NOMO-1 treated with DMSO at 0.1 percent for 48 hours (cell line): ENCODE results near the gene WNT9A.
"Not testable (repeated sequence)": the region's sequence is repeated elsewhere in the genome, so short reads cannot be mapped to it uniquely, and the experiment has no call there.

Experiments
- DNase-seq: peaks from one replicate; lab custom pipeline; 2025; ENCODE audit not compliant: unreplicated experiment; lab: John Stamatoyannopoulos, UW

Gene WNT9A

DNA sequence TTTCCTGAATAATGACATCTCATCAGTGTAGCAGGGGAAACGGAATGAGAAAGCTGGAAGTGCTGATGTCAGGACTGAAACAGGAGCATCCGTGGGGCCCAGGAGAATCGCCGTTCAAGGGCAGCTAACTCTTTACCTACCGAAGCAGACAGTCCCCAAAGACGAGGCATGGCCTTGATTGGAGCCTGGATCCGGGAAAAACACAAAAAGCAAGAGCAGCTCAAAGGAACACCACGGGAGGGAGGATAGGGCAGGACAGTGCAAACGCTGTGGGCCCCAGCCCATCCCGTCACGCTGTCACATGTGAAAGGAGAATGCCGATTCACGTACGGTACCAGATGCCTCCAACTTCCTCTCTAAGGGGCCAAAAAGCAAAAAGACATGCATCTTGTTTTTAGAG, 34.9 kb downstream of the WNT9A start:
- no peak for DNase-seq

GRCh38 chr1:227911376-227911775, 36.4 kb downstream of the WNT9A start:
- DNase-seq = no peak

DNA sequence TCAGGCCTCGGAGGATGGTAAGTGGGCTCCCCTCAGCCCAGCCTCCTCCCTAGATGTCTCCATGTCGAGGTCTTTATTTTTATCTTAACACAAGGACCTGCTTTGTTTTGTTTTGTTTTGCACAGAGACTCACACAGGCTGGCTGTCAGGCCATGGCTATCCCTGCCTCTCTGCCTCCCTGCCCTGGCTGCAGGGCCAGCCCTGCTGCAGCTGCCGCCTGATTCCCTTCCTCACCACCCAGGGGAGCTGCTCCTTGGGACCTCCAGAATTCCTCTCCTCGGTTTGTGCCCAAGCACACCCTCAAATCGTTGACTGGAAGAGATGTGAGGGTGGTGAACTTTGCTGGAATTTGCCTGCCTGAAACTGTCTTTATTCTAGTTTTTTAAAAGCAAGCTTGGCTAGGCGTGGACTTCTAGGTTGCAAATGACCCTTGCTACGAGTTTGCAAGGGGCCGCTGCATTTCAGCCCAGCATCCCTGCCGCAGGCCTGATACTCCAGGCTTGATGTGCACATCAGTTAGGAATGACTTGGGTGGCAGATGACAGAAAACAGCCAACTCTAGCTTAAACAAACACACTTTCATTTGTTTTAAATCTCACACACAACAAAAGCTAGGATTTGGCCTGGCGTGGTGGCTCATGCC, 37.1 kb downstream of the WNT9A start:
- DNase-seq = no peak

DNA sequence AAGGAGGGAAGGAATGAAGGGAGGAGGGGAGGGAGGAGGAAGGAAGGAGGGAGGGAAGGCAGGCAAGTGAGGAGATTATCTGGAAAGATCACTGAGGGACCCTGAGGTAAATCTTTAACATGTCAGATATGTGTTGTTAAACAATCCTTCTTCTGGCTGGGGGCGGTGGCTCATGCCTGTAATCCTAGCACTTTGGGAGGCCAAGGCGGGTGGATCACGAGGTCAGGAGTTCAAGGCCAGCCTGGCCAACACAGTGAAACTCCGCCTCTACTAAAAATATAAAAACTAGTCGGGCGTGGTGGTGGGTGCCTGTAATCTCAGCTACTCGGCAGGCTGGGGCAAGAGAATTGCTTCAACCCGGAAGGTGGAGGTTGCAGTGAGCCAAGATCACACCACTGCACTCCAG, 37.8 kb downstream of the WNT9A start:
- not testable (repeated sequence) for DNase-seq

GRCh38 chr1:227909188-227909587, 38.5 kb downstream of the WNT9A start:
- DNase-seq = no peak

DNA sequence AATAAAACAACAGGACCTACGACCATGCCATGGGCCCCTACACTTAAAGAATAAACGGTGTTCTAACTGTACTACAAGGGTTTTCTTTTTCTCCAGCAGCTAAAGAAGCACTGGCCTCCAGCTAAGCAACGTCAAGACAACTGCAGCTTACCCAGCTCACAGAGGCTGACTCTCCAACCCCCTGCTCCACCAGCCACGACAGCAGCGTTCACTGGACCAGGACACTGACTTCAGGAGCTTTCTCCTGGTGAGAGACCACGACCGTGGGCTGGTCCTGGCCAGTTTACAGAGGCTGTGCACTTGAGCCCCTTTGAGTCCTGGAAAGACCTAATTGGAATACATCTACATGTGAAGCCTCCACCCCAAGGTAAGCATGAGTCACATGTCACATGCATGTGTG, 39.4 kb downstream of the WNT9A start:
- DNase-seq = no peak

- no peak for DNase-seq
Measured at GRCh38 chr1:227907439-227908015, 40.2 kb downstream of the WNT9A start.

GRCh38 chr1:227906550-227907071, 41.1 kb downstream of the WNT9A start:
- no peak for DNase-seq

DNA sequence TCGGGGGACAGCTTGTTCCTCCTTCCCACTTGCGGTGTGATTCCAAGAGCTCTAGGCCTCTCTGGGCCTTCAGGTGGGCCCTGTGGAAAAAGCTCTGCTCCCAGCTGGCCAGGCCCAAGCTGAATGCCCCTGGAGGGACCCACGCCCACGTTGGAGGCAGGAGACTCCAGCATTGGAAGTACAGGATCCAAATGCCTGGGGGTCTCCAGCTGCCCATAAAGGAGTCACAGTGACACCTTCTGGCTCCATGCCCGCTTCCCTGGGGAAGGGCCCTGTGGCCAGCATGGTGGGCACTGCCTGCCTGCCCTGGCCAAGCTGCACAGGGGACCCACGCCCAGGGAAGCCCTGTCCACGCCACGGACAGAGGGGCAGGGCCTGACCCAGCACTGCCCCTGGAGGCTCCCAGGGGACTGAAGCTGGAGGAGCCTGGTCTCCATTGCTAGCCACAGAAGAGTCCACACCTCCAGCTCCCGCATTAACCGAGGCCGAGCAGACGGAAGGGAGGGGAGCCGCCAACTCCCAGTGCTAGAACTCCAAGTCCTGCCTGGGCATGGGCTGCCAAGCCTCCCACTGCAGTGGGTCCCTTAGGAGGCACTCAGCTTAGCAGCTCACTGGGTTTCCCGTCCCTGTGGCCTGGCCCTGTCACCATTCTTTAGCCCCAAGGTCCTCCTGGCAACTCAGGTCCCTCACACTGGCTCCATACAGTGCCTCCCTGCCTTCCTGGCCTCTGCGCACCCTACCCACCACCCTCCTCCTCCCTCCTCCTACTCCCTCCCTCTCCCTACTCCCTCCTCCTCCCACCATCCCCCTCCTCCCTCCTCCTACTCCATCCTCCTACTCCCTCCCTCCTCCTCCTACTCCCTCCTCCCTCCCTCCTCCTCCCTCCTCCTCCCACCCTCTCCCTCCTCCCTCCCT, 41.9 kb downstream of the WNT9A start:
- no peak for DNase-seq

DNA sequence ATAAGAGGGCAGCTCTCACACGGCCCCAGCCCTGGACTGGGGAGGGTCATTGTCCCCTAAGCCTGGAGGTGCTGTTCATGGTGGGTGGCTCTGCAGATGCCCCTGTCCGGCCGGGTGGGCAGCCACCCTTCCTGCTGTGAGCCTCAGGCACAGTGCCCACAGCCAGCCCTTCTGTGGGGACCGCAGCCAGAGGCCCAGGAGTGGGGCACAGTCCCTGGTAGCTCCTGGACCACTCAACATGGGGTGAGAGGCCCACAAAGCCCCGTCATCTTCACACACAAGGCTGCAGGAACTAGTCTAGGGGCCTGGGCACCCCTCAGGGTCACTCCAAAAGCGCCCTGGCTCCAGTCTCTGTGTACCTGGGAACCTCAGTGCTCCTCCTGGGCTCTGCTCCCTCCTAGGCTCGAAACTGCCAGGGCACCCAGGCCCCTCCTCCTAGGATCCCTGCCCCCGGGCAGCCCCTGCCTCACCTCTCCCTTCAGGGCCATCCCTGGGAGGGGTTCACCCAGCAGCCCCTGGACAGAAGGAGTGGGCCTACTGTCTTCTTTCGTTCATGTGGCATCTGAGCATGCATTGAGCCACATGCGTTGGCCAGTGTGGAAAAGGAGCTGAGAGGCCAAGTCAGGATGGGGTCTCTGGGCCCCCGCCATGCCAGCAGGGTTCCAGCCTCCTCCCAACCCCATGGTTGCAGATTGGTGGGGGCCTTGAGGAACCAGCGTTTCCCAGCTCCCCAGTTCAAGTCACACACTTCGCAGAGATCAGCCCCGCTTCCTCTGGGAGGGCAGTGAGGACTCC, 43.0 kb downstream of the WNT9A start:
- DNase-seq = no peak

- DNase-seq = no peak
Measured at GRCh38 chr1:227903614-227904501, 43.9 kb downstream of the WNT9A start.

DNA sequence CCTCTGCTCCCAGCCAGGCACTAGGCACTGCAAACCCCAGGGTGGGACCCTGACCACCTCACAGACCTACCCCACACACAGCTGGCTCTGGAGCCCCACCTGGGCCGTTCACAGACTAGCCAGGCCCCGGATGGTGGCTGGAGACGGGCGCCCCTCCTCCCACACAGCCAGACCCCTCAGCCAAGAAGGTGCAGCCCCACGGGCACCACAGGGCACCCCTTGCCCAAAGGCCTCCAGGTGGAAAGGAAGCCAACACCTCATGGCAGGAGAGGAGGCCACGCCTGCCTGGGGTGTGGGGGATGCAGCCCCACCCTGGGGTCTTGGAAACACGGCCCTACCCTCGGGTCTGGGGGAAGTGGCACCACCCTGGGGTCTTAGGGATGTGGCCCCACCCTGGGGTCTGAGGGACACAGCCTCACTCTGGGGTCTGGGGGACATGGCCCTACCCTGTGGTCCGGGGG, 44.6 kb downstream of the WNT9A start:
- DNase-seq = no peak

- DNase-seq = no peak
Measured at GRCh38 chr1:227902641-227902990, 45.1 kb downstream of the WNT9A start.

DNA sequence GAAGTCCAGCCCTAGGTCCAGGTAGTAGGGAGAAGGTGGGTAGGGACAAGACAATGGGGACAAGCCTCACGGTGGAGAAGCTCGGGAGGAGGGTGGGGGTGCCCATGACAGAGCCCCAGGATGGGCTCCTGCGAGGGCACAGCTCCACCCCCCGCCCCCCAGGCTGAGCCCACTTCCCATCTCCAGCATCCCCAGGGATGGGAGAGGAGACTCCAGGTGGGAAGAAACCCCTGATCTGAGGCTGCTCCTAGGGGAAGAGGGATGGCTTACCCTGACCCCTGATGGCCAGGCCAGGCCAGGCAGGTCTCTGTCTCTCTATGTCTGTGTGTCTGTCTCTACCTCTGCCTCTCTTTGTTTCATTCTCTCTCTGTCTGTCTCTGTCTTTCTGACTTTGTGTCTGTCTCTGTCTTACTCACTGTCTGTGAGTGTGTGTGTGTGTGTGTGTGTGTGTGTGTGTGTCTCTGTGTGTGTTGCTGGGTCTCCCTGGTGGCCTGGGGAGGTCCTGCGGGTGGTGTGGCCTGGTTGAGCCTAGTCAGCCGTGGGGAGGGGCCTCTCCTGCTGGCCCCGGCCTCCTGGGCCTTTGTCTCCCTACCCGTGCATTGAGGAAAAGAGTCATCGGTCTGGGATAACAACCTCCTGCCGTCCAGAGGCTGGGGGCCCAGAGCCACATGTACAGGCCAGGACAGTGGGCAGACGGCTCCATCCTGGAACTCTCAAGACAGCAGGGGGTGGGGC, 45.7 kb downstream of the WNT9A start:
- DNase-seq = no peak

GRCh38 chr1:227901239-227901905, 46.4 kb downstream of the WNT9A start:
- no peak for DNase-seq

DNA sequence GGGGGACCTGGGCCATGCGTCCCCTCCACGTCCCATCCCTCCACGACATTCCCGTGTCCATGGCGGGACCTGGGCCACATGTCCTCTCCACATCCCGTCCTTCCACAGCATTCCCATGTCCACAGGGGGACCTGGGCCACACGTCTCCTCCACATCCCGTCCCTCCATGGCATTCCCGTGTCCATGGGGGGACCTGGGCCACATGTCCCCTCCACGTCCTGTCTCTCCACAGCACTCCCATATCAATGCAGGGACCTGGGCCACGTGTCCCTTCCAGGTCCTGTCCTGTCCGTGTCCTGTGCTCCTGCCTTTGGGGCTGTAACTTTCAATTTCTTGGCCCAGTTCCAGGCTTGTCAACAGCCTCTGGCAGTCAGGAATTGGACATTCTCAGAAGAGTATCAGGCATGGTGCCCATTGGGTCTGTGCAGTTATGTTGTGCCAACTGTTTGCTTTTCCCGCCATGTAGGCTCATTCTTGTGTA, 47.1 kb downstream of the WNT9A start:
- DNase-seq = no peak

GRCh38 chr1:227899820-227900449, 47.8 kb downstream of the WNT9A start:
- DNase-seq = no peak

GRCh38 chr1:227899141-227899819, 48.5 kb downstream of the WNT9A start:
- DNase-seq = no peak
